ENCODE results near the gene LAIR1.
"Not testable (repeated sequence)": the region's sequence is repeated elsewhere in the genome, so short reads cannot be mapped to it uniquely, and the experiment has no call there.

The LAIR1 gene

GRCh38 chr19:54366811-54367210, 2.1 kb upstream of the LAIR1 start:
- no peaks in the 10 kb centered on the region for H3K27me3 ChIP-seq
- no peaks in the 10 kb centered on the region for H3K9me3 ChIP-seq
- 0 out of 2 replicates have a peak, but pooled peaks cover 4% of the 10 kb centered on the region for H3K36me3 ChIP-seq
- H3K27ac ChIP-seq: peak overlapping the region; percentile 59
- H3K4me3 ChIP-seq: no peak overlapping the region; the same call in 1 of the 2 replicates
- no peaks in the 10 kb centered on the region for H4K20me1 ChIP-seq
- H3K4me1 ChIP-seq: peaks cover 79% of the 10 kb centered on the region
- peak overlapping the region; percentile 85 for H3K4me2 ChIP-seq
- no peak for TF ChIP-seq Cebpa-rat (IDR thresholded peaks at IDR 0.05)
- peak overlapping the region; percentile 48; the same call in 1 of the 2 replicates for H3K9ac ChIP-seq

- peak overlapping the region; percentile 85 for H3K4me2 ChIP-seq
- H3K27me3 ChIP-seq: not testable (repeated sequence)
These were observed 1.1 kb upstream of the LAIR1 start for GRCh38 chr19:54365798-54366197.

GRCh38 chr19:54361680-54362422, 2.9 kb downstream of the LAIR1 start:
- peak; percentile 35; the same call in 1 of the 2 replicates for TF ChIP-seq Cebpa-rat (IDR thresholded peaks at IDR 0.05)
- H4K20me1 ChIP-seq: not testable (repeated sequence)
- peak overlapping the region; percentile 69 for H3K27ac ChIP-seq

More at GRCh38 chr19:54365798-54366197, 1.1 kb upstream of the LAIR1 start:
- H3K27ac ChIP-seq: peak overlapping the region; percentile 94
- H3K4me1 ChIP-seq: peaks cover 77% of the 10 kb centered on the region
- H3K9me3 ChIP-seq, H3K4me3 ChIP-seq, H4K20me1 ChIP-seq, H3K9ac ChIP-seq, H3K36me3 ChIP-seq: not testable (repeated sequence)

GRCh38 chr19:54359149-54359820, 5.4 kb downstream of the LAIR1 start:
- not testable (repeated sequence) for H3K27ac ChIP-seq, H3K4me3 ChIP-seq, H3K27me3 ChIP-seq, H3K9ac ChIP-seq, H3K9me3 ChIP-seq, H4K20me1 ChIP-seq
- H3K4me1 ChIP-seq: peaks cover 79% of the 10 kb centered on the region
- H3K36me3 ChIP-seq: peaks cover 37% of the 10 kb centered on the region
- H3K4me2 ChIP-seq: peak overlapping the region; percentile 43; the same call in 1 of the 2 replicates

More at GRCh38 chr19:54361680-54362422, 2.9 kb downstream of the LAIR1 start:
- peak overlapping the region; percentile 72 for H3K4me3 ChIP-seq
- peaks cover 12% of the 10 kb centered on the region for H3K36me3 ChIP-seq
- H3K9ac ChIP-seq: peak overlapping the region; percentile 69
- H3K4me1 ChIP-seq: peaks cover 74% of the 10 kb centered on the region
- H3K4me2 ChIP-seq: peak overlapping the region; percentile 85
- not testable (repeated sequence) for H3K9me3 ChIP-seq, H3K27me3 ChIP-seq

- Histone ChIP-seq H3K27me3 (no peaks in the 10 kb centered on the region), H3K9me3 (no peaks in the 10 kb centered on the region), H4K20me1 (no peaks in the 10 kb centered on the region), H3K4me2 (peak overlapping the region; percentile 85), H3K4me1 (peaks cover 75% of the 10 kb centered on the region), H3K4me3 (0 out of 2 replicates have a peak overlapping the region, but pooled peaks have one; percentile 3), H3K36me3 (peaks cover 38% of the 10 kb centered on the region), H3K9ac (no peak overlapping the region; the same call in 1 of the 2 replicates), H3K27ac (peak overlapping the region; percentile 69)
- no peak for TF ChIP-seq Cebpa-rat (IDR thresholded peaks at IDR 0.05)
These were observed 7.3 kb downstream of the LAIR1 start for GRCh38 chr19:54357381-54357780.

GRCh38 chr19:54356444-54357056, 8.2 kb downstream of the LAIR1 start:
- no peak for TF ChIP-seq Cebpa-rat (IDR thresholded peaks at IDR 0.05)
- peaks cover 79% of the 10 kb centered on the region for H3K4me1 ChIP-seq
- peaks cover 38% of the 10 kb centered on the region for H3K36me3 ChIP-seq
- no peaks in the 10 kb centered on the region for H4K20me1 ChIP-seq
- no peaks in the 10 kb centered on the region for H3K27me3 ChIP-seq
- no peak overlapping the region for H3K4me3 ChIP-seq
- no peak overlapping the region for H3K9ac ChIP-seq
- H3K27ac ChIP-seq: peak overlapping the region; percentile 69
- H3K4me2 ChIP-seq: peak overlapping the region; percentile 85
- no peaks in the 10 kb centered on the region for H3K9me3 ChIP-seq

- Histone ChIP-seq H3K27me3 (no peaks in the 10 kb centered on the region), H4K20me1 (no peaks in the 10 kb centered on the region), H3K9ac (peak overlapping the region; percentile 2; the same call in 1 of the 2 replicates), H3K4me2 (peak overlapping the region; percentile 85), H3K9me3 (no peaks in the 10 kb centered on the region), H3K4me3 (no peak overlapping the region), H3K4me1 (peaks cover 79% of the 10 kb centered on the region), H3K36me3 (peaks cover 33% of the 10 kb centered on the region), H3K27ac (peak overlapping the region; percentile 63)
- no peak for TF ChIP-seq Cebpa-rat (IDR thresholded peaks at IDR 0.05)
These were observed 9.1 kb downstream of the LAIR1 start for GRCh38 chr19:54355675-54356074.

- peak overlapping the region; percentile 63 for H3K27ac ChIP-seq
- H3K9me3 ChIP-seq: no peaks in the 10 kb centered on the region
- H3K36me3 ChIP-seq: peaks cover 29% of the 10 kb centered on the region
- H4K20me1 ChIP-seq: no peaks in the 10 kb centered on the region
- peak overlapping the region; percentile 2; the same call in 1 of the 2 replicates for H3K9ac ChIP-seq
- H3K27me3 ChIP-seq: no peaks in the 10 kb centered on the region
- H3K4me2 ChIP-seq: peak overlapping the region; percentile 85; the same call in 1 of the 2 replicates
- H3K4me3 ChIP-seq: no peak overlapping the region
- peaks cover 79% of the 10 kb centered on the region for H3K4me1 ChIP-seq
- no peak for TF ChIP-seq Cebpa-rat (IDR thresholded peaks at IDR 0.05)
These were observed 10.0 kb downstream of the LAIR1 start for GRCh38 chr19:54354761-54355160.

GRCh38 chr19:54352546-54352945, 12.2 kb downstream of the LAIR1 start:
- peak overlapping the region; percentile 44; the same call in 1 of the 2 replicates for H3K9ac ChIP-seq
- H3K4me2 ChIP-seq: peak overlapping the region; percentile 81
- no peaks in the 10 kb centered on the region for H4K20me1 ChIP-seq
- H3K27me3 ChIP-seq: no peaks in the 10 kb centered on the region
- H3K4me3 ChIP-seq: no peak overlapping the region
- no peaks in the 10 kb centered on the region for H3K9me3 ChIP-seq
- peaks cover 87% of the 10 kb centered on the region for H3K4me1 ChIP-seq
- peak overlapping the region; percentile 63; the same call in 1 of the 2 replicates for H3K27ac ChIP-seq
- no peak for TF ChIP-seq Cebpa-rat (IDR thresholded peaks at IDR 0.05)
- peaks cover 29% of the 10 kb centered on the region for H3K36me3 ChIP-seq
